HFF-Myc (cell line): ENCODE data around the gene AXIN1.

ENCODE experiments used
- DNase-seq: peaks from one replicate; pipeline ENCODE4 v3.0.0-alpha.2; 2011; ENCODE audit warnings: low read depth; ENCODE audit errors: extremely low read depth
- H3K4me3 ChIP-seq: replicated peaks from 2 replicates; pipeline ENCODE4 v1.5.1; 2011; ENCODE audit warnings: low read depth, mild to moderate bottlenecking, control low read depth, low read length
- CTCF ChIP-seq: IDR thresholded peaks from 2 replicates; pipeline ENCODE4 v1.5.1; 2012; ENCODE audit warnings: mild to moderate bottlenecking, low read depth, low read length, control low read depth; ENCODE audit errors: missing control alignments

Gene AXIN1

DNA sequence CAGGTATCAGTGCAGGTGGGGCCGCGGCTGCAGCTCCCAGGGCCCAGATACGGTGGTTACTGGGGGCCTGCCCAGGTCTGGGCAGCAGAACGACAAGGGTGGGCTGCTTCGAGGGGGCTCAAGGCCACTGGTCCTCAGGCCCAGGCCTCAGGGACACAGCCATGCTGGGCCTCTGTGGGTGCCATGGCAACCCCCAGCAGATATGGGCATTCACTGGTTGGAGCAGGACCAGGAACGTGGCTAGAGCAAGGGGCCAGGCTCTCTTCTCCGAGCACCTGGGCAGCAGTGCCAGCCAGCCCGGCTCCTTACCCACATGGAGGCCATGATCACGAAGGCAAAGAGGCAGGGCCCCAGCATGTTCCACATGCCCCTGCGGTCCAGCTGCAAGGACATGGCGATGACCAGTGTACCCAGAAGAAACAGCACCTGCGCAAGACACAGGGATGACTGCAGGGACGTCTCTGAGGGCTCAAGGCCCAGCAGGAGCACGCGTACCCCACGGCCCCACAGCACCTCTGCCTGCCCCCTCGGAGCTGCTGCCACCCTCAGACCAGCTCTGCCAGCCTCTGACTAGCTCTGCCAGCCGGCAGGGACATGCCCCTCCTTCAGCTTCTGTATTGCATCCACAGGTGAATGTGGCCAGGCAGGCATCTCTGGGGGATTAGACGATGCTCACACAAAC lies 19.9 kb upstream of the AXIN1 start:
- no peak for TF ChIP-seq CTCF
- no peak overlapping the region for H3K4me3 ChIP-seq
- no peak for DNase-seq

DNA sequence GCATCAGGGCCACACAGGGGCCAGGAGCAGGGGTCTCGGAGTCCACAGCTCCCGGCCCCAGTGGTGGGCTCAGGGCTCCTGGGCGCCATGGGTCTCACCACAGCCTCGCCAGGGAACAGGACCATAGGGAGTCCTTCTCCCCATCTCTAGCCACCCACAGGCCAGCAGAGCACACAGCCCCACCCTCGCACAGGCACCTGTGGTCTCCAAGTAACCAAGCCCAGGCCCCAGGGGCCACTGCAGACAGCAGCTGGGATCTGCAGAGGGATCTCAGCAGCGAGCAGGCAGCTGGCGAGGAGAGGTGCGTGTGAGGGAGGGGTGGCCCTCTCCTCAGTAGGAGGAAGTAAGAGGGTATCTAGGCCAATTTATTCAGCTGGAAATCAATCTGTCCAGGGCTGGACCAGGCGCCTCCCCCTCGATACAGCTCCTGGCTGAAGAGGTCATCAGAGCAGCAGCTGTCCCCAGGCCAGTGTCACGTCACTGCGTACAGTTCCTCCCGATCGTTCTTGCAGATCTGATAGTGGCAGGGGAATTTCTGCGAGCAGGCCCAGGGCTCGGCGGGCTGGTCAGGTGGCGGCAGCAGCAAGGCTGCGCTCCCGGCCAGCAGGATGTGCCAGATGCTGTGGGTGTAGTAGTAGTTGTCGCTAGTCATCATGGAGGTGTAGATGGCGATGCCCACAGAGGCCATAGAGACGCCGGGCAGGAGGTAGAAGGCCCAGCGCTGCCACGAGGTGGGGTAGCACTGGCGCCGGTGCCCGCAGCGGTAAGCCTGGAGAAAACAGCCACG lies 19.2 kb upstream of the AXIN1 start:
- no peak overlapping the region for H3K4me3 ChIP-seq
- no peak for TF ChIP-seq CTCF
- DNase-seq, result no peak

DNA sequence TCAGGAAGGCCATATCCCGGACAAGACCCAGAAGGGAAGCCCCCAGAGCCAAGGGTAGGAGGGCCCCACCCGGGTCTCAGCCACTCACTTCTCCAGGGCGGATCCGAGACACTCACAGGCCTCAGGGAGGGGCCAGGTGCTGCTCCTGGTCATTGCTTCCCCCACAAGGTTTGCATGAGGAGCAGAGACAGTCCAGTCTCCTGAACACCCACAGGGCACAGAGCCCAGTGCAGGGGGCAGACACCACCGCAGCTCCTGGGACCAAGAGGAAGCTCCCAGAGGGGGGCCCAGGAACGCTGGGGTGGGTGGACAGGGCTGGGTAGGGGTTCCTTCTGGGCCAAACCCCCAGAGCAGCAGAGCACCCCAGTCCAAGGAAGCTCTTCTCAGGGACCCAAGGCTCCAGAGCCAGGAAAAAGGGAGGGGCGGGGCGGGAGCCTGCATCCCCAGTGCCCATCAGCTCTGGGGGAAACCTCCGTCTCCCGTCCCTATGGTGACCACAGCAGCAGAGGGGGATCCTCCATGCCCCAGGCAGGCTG lies 18.5 kb upstream of the AXIN1 start:
- no peak for TF ChIP-seq CTCF
- no peak for DNase-seq
- H3K4me3 ChIP-seq, result peak overlapping the region; percentile 16

DNA sequence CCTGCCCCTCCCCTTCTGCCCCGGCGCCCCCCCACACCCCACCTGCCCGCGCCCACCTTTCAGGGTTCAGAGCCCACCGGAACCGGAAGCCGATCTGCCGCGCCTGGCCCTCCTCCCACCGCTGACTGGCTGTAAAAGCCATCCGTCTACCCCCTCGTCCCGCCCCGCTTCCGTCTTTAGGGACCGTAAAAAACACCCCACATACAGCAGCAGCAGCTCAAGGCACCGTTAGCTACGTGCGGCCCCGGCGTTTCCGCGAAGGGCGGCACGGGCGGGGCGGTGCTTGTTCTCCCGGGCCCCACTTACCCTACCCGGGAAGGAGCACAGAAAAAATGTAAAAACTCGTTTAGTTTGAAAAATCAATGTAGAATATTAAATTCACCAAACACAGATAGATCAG lies 17.9 kb upstream of the AXIN1 start, which contains the start of gene MRPL28:
TSS of gene MRPL28 (minus strand) at position 96 of the 400 bp plus-strand sequence. CDS start 320 bp downstream, outside the sequence.
- DNase-seq, result peak; percentile 72
- peak within 1 kb of the TSS; percentile 47 for H3K4me3 ChIP-seq
- no peak for TF ChIP-seq CTCF

GRCh38 chr16:369866-370436 lies 17.4 kb upstream of the AXIN1 start:
- TF ChIP-seq CTCF, result no peak
- no peak for DNase-seq
- H3K4me3 ChIP-seq, result peak overlapping the region; percentile 47

- peak overlapping the region; percentile 47 for H3K4me3 ChIP-seq
Observed at GRCh38 chr16:369275-369865, 16.8 kb upstream of the AXIN1 start.

More at GRCh38 chr16:369275-369865, 16.8 kb upstream of the AXIN1 start:
- no peak for TF ChIP-seq CTCF
- no peak for DNase-seq
